NT2/D1 (cell line): Measurements from ENCODE around the gene MRPL58.

ENCODE experiments used
- SUZ12 ChIP-seq: IDR thresholded peaks from 2 replicates; pipeline ENCODE4 v1.6.1; 2011; ENCODE audit not compliant: insufficient read length, insufficient read depth; ENCODE audit errors: extremely low read depth
- ZNF274 ChIP-seq: IDR thresholded peaks from 2 replicates; pipeline ENCODE4 v1.6.1; 2011; ENCODE audit warnings: mild to moderate bottlenecking, low read depth, low read length

- TF ChIP-seq ZNF274 (no peak), SUZ12 (no peak)
Measured at GRCh38 chr17:75003957-75004355, 8.5 kb upstream of the MRPL58 start.
